Neural cell (in vitro differentiated cells): ENCODE results near the gene KRT7. TPM values are rescaled to one million over a fixed set of nuclear protein-coding genes. Genes with fewer than 3 reads are reported as not detected.
"Not testable (repeated sequence)": the region's sequence is repeated elsewhere in the genome, so short reads cannot be mapped to it uniquely, and the experiment has no call there.

Experiments
- H2AFZ ChIP-seq: fragments of 200-600, 300-800 bp; sonication (generic), shearing (Covaris generic); 2 replicates; pipeline ENCODE4 v1.6.0; 2014; ENCODE audit warnings: low read depth, mild to moderate bottlenecking, antibody characterized with exemption, low read length, moderate library complexity
- H3F3A ChIP-seq: fragments of 200-600 bp; shearing (Covaris generic); 2 replicates; pipeline ENCODE4 v1.6.1; 2016; ENCODE audit warnings: mild to moderate bottlenecking, moderate library complexity, mixed read lengths, antibody characterized with exemption, low read length; ENCODE audit not compliant: insufficient read depth, poor library complexity, severe bottlenecking
- H3K27ac ChIP-seq: fragments of 200-600, 300-800 bp; sonication (generic), shearing (Covaris generic); 2 replicates; pipeline ENCODE4 v1.5.1; 2014; ENCODE audit warnings: mild to moderate bottlenecking, low read length, moderate library complexity
- H3K27me3 ChIP-seq: fragments of 300-800, 200-600 bp; sonication (generic), shearing (Covaris generic); 2 replicates; pipeline ENCODE4 v1.6.0; 2014; ENCODE audit warnings: mild to moderate bottlenecking, low read depth, low read length, moderate library complexity; ENCODE audit not compliant: insufficient read depth
- H3K36me3 ChIP-seq: fragments of 300-800, 200-600 bp; sonication (generic), shearing (Covaris generic); 2 replicates; pipeline ENCODE4 v1.5.1; 2014; ENCODE audit warnings: mild to moderate bottlenecking, antibody characterized with exemption, low read length, moderate library complexity; ENCODE audit not compliant: insufficient read depth
- H3K4me2 ChIP-seq: fragments of 300-800, 200-600 bp; sonication (generic), shearing (Covaris generic); 2 replicates; pipeline ENCODE4 v1.6.0; 2014; ENCODE audit warnings: mild to moderate bottlenecking, low read length
- H3K4me3 ChIP-seq: fragments of 300-800, 200-600 bp; sonication (generic), shearing (Covaris generic); 2 replicates; pipeline ENCODE4 v1.5.1; 2014; ENCODE audit warnings: mild to moderate bottlenecking, low read length, moderate library complexity
- H3K79me2 ChIP-seq: fragments of 200-600 bp; shearing (Covaris generic); replicated peaks from 2 replicates; pipeline ENCODE4 v1.6.0; 2014; ENCODE audit warnings: mild to moderate bottlenecking, low read length, moderate library complexity; ENCODE audit not compliant: insufficient read depth
- H3K9ac ChIP-seq: fragments of 300-800, 200-600 bp; sonication (generic), shearing (Covaris generic); 2 replicates; pipeline ENCODE4 v1.6.1; 2016; ENCODE audit warnings: mild to moderate bottlenecking, low read length, mixed read lengths
- H3K9me2 ChIP-seq: fragments of 200-600 bp; shearing (Covaris generic); 2 replicates; pipeline ENCODE4 v1.6.1; 2016; ENCODE audit warnings: mild to moderate bottlenecking, low read length, mixed read lengths; ENCODE audit not compliant: insufficient read depth
- H3K9me3 ChIP-seq: fragments of 200-600, 300-800 bp; sonication (generic), shearing (Covaris generic); 2 replicates; pipeline ENCODE4 v1.6.1; 2016; ENCODE audit warnings: mild to moderate bottlenecking, mixed run types, low read length, moderate library complexity, mixed read lengths
- H4K20me1 ChIP-seq: fragments of 200-600 bp; shearing (Covaris generic); 2 replicates; pipeline ENCODE4 v1.6.1; 2016; ENCODE audit warnings: mild to moderate bottlenecking, mixed run types; ENCODE audit not compliant: insufficient read depth
- CTCF ChIP-seq: fragments of 450-650 bp; IDR thresholded peaks from 2 replicates; pipeline ENCODE4 v1.5.1; 2014; ENCODE audit warnings: antibody characterized with exemption, mild to moderate bottlenecking, moderate library complexity; ENCODE audit not compliant: poor library complexity, severe bottlenecking
- EP300 ChIP-seq: fragments of 450-650 bp; conservative IDR thresholded peaks from 2 replicates; pipeline ENCODE4 v1.6.1; 2014; ENCODE audit warnings: antibody characterized with exemption, mild to moderate bottlenecking, moderate library complexity; ENCODE audit not compliant: poor library complexity, severe bottlenecking
- EZH2 ChIP-seq: fragments of 200-600, 300-800 bp; shearing (Covaris generic), sonication (generic); IDR thresholded peaks from 2 replicates; pipeline ENCODE4 v1.6.1; 2014; ENCODE audit warnings: antibody characterized with exemption, low read length, borderline replicate concordance, mild to moderate bottlenecking; ENCODE audit not compliant: insufficient read depth, poor library complexity, severe bottlenecking
- MXI1 ChIP-seq: fragments of 450-650 bp; conservative IDR thresholded peaks from 2 replicates; pipeline ENCODE4 v1.6.1; 2014; ENCODE audit warnings: antibody characterized with exemption, mild to moderate bottlenecking; ENCODE audit not compliant: poor library complexity, severe bottlenecking
- POLR2AphosphoS5 ChIP-seq: IDR thresholded peaks from 2 replicates; pipeline ENCODE4 v1.6.1; 2012
- RAD21 ChIP-seq: fragments of 450-650 bp; conservative IDR thresholded peaks from 2 replicates; pipeline ENCODE4 v1.6.1; 2014; ENCODE audit warnings: antibody characterized with exemption, mild to moderate bottlenecking, moderate library complexity
- REST ChIP-seq: IDR thresholded peaks from 2 replicates; pipeline ENCODE4 v1.6.1; 2012; ENCODE audit warnings: borderline replicate concordance
- SMC3 ChIP-seq: fragments of 450-650 bp; conservative IDR thresholded peaks from 2 replicates; pipeline ENCODE4 v1.6.1; 2014; ENCODE audit warnings: antibody characterized with exemption, mild to moderate bottlenecking, moderate library complexity; ENCODE audit not compliant: poor library complexity
- TAF1 ChIP-seq: IDR thresholded peaks from 2 replicates; pipeline ENCODE4 v1.6.1; 2012; ENCODE audit warnings: low read depth
- polyA plus RNA-seq: library from polyadenylated mRNA; depleted of rRNA; stranded (reverse); fragments of >200 nt; gene quantifications from 2 replicates; pipeline ENCODE4 v1.2.3, GENCODE V29; 2014

The KRT7 gene
- polyA plus RNA-seq, 1 donor from 2014 or later: not detected

GRCh38 chr12:52251367-52252051, 18.5 kb downstream of the KRT7 start:
- Histone ChIP-seq H3K27ac (no peak overlapping the region), H3K9me3 (no peaks in the 10 kb centered on the region), H3K79me2 (no peaks in the 10 kb centered on the region), H3K9ac (no peak overlapping the region), H4K20me1 (no peaks in the 10 kb centered on the region), H3K4me2 (no peak overlapping the region), H3K4me3 (no peak overlapping the region), H3K9me2 (no peaks in the 10 kb centered on the region), H3K27me3 (peaks cover 20% of the 10 kb centered on the region), H2AFZ (no peak overlapping the region), H3F3A (no peaks in the 10 kb centered on the region), H3K36me3 (no peaks in the 10 kb centered on the region)
- TF ChIP-seq CTCF: no peak
- TF ChIP-seq POLR2AphosphoS5: no peak
- TF ChIP-seq REST: no peak
- no peak for TF ChIP-seq MXI1
- TF ChIP-seq SMC3: no peak
- TF ChIP-seq EP300: no peak
- TF ChIP-seq TAF1: no peak
- TF ChIP-seq RAD21: no peak
- TF ChIP-seq EZH2: no peak

GRCh38 chr12:52252175-52252615, 19.2 kb downstream of the KRT7 start:
- H3K4me2 ChIP-seq, H3K9me3 ChIP-seq, H3K36me3 ChIP-seq, H3K4me3 ChIP-seq, H3K9me2 ChIP-seq, H2AFZ ChIP-seq, H3K27ac ChIP-seq, H3K9ac ChIP-seq, H3K79me2 ChIP-seq, H3F3A ChIP-seq, H4K20me1 ChIP-seq: not testable (repeated sequence)
- peaks cover 26% of the 10 kb centered on the region for H3K27me3 ChIP-seq
